Peyer's patch (tissue), 4 donors: ENCODE data around the gene SBK3.

ENCODE experiments used
- POLR2A ChIP-seq, 2 donors: fragments of 450-650 bp; IDR thresholded peaks; one replicate each; pipeline ENCODE4 v1.5.1; 2017; ENCODE audit warnings: antibody characterized with exemption in 2 of 2, mild to moderate bottlenecking in 2 of 2, moderate library complexity in 2 of 2
- TF ChIP-seq, protein P1 (sequence below), 6 experiments: fragments of 450-650 bp in 4 of 6; fragments of 200-600 bp in 2 of 6; sonication (generic) in 1 of 6; IDR thresholded peaks; one replicate each; pipeline ENCODE4 v1.5.1; 2017 to 2019; ENCODE audit warnings: antibody characterized with exemption in 6 of 6, mild to moderate bottlenecking in 3 of 6, moderate library complexity in 1 of 6

DNA sequence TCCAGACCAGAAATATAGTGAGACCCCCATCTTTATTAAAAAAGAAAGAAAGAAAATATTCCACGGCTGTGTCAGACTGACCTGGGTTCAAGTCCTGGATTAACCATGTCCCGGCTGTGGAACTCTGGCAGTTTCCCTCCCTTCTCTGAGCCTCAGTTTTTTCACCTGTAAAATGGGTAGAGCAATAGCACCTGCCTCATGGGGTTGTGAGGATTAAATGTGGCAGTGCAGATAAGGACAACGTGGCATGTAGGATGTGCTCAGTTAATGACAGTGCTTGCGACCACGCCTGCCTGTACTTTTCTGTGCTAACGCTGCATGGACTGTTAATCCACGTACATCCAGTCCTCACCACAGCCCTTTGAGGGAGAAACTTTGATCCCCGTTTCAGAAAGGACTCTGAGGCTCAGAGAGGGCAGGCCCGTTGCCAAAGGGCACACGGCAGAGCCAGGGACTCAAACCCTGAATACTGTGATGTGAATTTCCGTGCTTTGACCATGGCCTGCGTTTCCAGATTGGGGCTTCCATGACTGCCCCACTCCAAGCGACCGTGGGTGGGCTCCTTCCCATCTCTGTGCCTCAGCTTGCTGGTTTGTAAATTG lies 24.6 kb downstream of the SBK3 start:
- TF ChIP-seq, protein P1, sequence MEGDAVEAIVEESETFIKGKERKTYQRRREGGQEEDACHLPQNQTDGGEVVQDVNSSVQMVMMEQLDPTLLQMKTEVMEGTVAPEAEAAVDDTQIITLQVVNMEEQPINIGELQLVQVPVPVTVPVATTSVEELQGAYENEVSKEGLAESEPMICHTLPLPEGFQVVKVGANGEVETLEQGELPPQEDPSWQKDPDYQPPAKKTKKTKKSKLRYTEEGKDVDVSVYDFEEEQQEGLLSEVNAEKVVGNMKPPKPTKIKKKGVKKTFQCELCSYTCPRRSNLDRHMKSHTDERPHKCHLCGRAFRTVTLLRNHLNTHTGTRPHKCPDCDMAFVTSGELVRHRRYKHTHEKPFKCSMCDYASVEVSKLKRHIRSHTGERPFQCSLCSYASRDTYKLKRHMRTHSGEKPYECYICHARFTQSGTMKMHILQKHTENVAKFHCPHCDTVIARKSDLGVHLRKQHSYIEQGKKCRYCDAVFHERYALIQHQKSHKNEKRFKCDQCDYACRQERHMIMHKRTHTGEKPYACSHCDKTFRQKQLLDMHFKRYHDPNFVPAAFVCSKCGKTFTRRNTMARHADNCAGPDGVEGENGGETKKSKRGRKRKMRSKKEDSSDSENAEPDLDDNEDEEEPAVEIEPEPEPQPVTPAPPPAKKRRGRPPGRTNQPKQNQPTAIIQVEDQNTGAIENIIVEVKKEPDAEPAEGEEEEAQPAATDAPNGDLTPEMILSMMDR (IDR thresholded peaks at IDR 0.05), result no peak
- no peak for TF ChIP-seq POLR2A (IDR thresholded peaks at IDR 0.05)
